NK-92 (cell line): ENCODE results near the gene AMIGO2.
"Not testable (repeated sequence)": the region's sequence is repeated elsewhere in the genome, so short reads cannot be mapped to it uniquely, and the experiment has no call there.

ENCODE experiments used
- DNase-seq: peaks from one replicate; lab custom pipeline; 2025; ENCODE audit not compliant: unreplicated experiment; lab: John Stamatoyannopoulos, UW

Gene AMIGO2

DNA sequence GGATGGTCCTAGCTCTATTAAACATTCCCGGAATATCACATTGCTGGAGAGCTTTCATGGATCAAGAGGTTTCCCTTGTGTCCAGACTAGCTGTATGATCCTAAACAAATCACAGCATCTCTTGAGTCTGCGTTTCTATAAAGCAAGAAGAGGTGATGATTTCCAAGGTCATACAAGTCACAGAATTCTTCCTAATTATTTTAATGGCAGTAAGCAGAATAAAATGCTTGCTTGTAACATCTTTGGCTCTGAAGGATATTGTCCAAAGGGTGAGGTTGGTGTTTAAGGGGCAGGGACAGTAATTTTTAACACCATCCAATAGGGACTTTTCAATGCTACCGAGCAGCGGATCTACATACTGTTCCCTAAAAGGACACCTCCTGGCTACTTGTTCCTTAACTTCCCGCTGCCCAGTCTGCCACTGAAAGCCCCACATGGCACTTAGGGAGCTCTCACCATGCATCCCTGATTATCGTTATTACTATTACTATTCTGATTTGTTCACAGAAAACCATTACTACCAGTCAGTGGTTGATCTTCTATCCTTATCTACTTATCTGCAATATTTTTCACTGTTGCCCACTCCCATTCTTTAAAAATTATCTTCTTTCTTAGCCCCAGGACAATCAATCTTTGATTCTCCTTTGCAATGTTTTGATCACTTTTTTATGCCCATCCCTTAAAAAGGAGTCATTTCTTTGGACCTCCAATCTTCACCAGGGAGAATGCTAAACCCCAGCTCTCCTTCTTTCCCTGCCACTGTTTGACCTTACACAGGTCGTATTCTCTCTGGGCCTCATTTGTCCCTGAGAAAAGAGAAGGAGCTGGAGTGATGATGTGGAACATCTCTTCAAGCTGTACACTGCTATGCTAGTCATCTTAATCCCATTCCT is 4.3 kb downstream of the AMIGO2 start:
- DNase-seq: no peak

DNA sequence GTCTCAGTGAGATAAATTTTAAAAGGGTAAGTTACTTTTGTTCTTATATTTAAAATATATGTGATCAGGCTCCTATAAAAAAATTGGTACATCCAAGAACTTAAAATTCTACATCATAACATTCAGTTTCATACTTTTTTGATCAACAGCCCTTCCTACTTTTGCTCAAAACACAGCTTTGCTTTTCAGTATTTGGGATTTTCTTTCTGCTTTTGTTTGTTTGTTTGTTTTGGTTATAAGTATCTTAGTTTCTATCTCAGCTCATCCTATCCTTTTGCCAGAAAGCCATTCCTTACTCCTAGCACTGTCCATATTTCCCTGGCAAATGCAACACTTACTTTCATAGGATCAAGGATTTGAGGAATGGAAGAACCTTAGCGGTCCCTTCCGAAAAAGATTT is 5.0 kb downstream of the AMIGO2 start:
- DNase-seq: no peak

- DNase-seq: no peak
Observed at GRCh38 chr12:47073951-47074350, 5.8 kb downstream of the AMIGO2 start.

- DNase-seq: no peak
Observed at GRCh38 chr12:47071241-47071852, 8.4 kb downstream of the AMIGO2 start.

- no peak for DNase-seq
Observed at GRCh38 chr12:47070310-47070709, 9.4 kb downstream of the AMIGO2 start.

GRCh38 chr12:47068539-47068938 is 11.2 kb downstream of the AMIGO2 start:
- no peak for DNase-seq

DNA sequence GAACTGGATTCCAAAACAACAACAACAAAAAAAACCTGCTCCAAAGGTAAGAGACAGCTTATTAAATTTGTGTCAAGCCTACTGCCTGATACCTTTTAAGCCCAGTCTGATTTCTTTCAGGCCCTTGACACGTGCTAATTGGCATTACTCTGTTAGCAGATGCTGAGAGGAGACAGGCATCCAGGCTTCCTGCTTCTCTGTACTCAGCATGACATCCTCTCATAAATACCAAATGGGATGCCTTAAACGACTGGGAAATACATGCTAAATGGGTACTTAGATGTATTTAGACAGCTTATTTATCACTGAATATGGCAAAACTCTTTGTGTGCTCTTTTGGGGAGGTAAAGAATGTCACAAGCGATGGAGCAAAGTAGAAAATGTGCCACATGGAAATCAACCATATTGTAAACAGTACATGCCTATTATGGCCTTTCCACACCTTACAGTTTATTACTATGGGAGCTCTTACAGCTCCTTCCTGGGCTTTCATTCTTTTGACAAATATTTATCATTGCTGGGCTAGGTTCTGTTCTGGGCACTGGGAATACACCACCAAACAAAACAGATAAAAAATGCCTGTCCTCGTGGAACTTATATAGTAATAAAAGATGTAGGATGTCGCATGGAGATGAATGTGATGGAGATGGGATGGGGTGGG is 11.9 kb downstream of the AMIGO2 start:
- DNase-seq: no peak

- no peak for DNase-seq
Observed at GRCh38 chr12:47067176-47067575, 12.6 kb downstream of the AMIGO2 start.

- DNase-seq: no peak
Observed at GRCh38 chr12:47066278-47067025, 13.3 kb downstream of the AMIGO2 start.

DNA sequence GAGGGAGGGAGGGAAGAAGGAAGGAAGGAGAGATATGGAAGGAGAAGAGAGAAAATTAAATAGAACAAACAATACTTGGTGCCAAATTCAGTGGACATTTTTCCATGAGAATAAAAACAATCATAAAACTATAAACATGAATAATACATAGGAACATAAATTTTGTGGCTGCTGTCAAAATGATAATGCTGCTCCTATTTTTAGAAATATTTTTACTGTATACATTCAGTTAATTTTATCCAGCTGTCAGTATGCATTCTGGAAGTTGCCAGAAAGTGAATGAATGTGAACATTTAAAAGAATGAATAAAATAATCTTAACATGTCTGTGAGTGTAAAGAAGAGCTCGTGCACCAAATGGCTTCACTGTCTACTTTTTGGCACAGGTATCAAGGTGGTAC is 14.2 kb downstream of the AMIGO2 start:
- no peak for DNase-seq

DNA sequence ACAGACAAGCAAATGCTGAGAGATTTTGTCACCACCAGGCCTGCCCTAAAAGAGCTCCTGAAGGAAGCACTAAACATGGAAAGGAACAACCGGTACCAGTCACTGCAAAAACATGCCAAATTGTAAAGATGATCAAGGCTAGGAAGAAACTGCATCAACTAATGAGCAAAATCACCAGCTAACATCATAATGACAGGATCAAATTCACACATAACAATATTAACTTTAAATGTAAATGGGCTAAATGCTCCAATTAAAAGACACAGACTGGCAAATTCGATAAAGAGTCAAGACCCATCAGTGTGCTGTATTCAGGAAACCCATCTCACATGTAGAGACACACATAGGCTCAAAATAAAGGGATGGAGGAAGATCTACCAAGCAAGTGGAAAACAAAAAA is 21.1 kb downstream of the AMIGO2 start:
- DNase-seq: not testable (repeated sequence)

DNA sequence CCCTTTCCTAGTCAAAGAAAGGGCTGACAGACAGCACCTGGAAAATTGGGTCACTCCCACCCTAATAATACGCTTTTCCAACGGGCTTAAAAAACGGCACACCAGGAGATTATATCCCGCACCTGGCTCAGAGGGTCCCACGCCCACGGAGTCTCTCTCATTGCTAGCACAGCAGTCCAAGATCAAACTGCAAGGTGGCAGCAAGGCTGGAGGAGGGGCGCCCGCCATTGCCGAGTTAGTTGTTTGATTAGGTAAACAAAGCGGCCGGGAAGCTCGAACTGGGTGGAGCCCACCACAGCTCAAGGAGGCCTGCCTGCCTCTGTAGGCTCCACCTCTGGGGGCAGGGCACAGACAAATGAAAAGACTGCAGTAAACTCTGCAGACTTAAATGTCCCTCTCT is 22.8 kb downstream of the AMIGO2 start:
- not testable (repeated sequence) for DNase-seq

DNA sequence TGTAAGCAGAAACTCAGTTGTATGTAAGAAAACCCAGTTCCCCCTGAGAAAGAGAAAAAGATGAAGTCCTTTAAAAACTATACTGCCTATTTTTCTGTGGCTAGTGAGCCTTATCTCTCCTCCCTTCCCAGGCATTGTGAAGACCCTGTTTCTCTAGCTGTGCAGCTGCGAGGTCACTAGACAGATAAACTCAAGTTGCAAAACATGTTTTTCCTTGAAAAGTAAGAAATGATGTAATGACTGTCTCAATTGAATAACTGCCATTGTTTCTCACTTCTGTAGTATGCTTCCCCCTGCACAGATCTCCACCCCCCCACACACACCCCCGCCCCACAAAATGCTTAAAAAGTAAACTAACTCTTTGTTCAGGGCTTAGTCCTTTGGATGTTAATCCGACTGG is 23.9 kb downstream of the AMIGO2 start:
- not testable (repeated sequence) for DNase-seq

DNA sequence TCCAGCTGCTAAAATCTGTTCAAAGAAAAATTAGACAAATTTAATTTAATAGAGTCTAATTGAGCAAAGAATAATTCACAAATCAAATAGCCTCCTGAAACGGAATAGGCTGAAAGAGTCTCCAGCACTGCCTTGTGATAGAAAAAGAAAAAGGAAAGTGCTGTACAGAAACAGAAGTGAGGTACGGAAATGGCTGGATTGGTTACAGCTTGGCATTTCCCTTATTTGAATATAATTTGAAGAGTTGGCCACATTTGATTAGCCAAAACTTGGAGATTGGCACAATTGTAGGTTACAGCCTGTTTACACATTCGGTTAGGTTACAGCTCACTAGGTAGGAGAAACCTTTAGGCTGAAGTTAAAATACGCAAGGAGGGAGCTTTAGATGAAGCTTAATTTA is 25.1 kb downstream of the AMIGO2 start:
- DNase-seq: no peak

DNA sequence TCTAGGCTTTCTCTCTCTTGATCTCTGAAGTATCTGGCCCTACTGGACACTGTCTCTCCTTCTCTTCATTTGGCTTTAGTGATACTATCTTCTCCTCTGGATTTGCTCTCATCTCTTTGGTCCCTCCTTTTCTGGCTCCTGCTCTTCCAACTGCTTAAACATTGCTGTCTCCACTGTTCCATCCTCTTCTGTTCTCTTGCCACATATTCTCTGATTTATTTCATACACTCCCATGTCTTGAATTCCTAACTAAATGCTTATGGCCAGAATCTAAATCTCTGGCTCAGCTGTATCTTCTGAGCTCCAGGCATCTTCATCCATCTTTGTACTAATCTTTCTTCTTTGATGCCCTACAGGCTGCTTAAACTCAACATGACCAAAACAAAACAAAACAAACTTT is 25.8 kb downstream of the AMIGO2 start:
- DNase-seq: no peak

DNA sequence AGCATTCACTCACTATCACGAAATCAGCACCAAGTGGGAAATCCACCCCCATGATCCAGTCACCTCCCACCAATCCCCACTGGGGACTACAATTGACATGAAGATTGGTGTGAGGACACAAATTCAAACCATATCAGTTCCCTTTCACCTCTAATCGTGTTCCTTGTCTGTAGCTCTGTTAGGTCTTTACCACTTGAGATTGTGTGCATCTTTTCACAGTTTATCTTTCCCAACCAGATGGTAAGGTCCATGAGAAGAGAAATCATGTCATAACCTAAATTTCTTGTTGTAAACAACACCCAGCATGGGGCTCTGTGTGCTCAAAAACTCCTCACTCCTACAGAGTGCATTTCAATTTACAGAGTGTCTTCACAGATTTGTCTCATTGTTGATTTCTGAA is 27.5 kb downstream of the AMIGO2 start:
- DNase-seq: no peak

DNA sequence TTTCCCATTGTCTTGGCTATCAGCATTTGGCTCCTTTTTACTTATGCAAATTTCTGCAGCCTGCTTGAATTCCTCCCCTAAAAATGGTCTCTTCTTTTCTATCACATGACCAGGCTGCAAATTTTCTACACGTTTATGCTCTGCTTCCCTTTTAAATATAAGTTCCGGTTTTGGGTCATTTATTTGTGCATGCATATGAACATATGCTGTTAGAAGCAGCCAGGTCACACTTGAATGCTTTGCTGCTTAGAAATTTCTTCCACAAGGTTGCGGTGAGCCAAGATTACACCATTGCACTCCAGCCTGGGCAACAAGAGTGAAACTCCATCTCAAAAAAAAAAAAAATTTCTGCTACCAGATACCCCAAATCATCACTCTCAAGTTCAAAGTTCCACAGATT is 28.5 kb downstream of the AMIGO2 start:
- DNase-seq: not testable (repeated sequence)

DNA sequence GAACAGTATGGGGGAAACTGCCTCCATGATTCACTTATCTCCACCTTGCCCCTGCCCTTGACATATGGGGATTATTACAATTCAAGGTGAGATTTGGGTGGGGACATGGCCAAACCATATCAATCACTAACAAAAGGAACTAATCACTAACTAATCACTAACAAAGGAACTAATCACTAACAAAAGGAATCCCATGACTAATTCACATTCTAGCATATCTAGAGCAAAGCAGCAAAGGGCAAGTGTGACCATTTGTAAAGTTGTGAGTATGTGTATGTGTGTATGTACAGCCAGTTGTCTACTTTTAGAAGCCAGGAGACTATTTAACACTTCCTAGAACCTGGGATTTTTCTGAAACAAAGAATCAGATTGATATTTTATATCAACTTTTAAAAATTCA is 31.2 kb downstream of the AMIGO2 start:
- DNase-seq: no peak

GRCh38 chr12:47041327-47041726 is 38.4 kb downstream of the AMIGO2 start:
- DNase-seq: no peak

- no peak for DNase-seq
Observed at GRCh38 chr12:47039756-47040155, 40.0 kb downstream of the AMIGO2 start.

DNA sequence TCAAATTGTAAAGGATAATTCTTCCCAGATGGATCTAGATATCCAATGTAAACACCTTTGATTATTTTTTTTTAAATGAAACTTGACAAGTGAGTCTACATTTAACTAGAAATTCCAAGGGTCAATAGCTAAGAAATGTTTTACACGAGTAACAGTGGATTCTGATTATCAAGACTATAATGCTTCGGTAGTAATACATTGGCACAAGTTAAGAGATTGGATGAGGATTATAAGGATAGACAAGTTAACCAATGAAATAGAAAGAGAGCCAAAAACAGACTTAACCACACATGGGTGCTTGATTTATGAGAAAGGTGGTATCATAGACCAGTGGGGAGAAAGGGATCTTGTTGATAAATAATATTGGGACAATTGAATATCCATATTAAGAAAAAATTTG is 40.7 kb downstream of the AMIGO2 start:
- DNase-seq: no peak
